Testis (tissue), 3 donors: ENCODE measurements around the gene NOS3. TPM values are rescaled to one million over a fixed set of nuclear protein-coding genes. Genes with fewer than 3 reads are reported as not detected.

Experiments used
- DNase-seq: peaks from one replicate; pipeline ENCODE4 v3.0.0-alpha.2; 2019
- H3K27ac ChIP-seq, 2 donors: fragments of 200-600 bp; sonication (generic); one replicate each; pipeline ENCODE4 v1.5.1; 2019
- H3K27me3 ChIP-seq: fragments of 200-600 bp; sonication (generic); one replicate; pipeline ENCODE4 v1.5.1; 2019
- H3K36me3 ChIP-seq: fragments of 200-600 bp; sonication (generic); one replicate; pipeline ENCODE4 v1.5.1; 2017; ENCODE audit warnings: low read depth; ENCODE audit errors: missing control alignments
- H3K4me1 ChIP-seq: fragments of 200-600 bp; sonication (generic); one replicate; pipeline ENCODE4 v1.5.1; 2019
- H3K4me3 ChIP-seq, 2 donors: fragments of 200-600 bp; sonication (generic); one replicate each; pipeline ENCODE4 v1.5.1; 2017 to 2019
- H3K9me3 ChIP-seq: fragments of 200-600 bp; sonication (generic); one replicate; pipeline ENCODE4 v1.5.1; 2017
- POLR2A ChIP-seq: fragments of 450-650 bp; IDR thresholded peaks from one replicate; pipeline ENCODE4 v1.6.1; 2017; ENCODE audit warnings: antibody characterized with exemption, mild to moderate bottlenecking, moderate library complexity
- WGBS, 2 donors: methylation state at CpG; one replicate each; pipeline ENCODE4 v1.1.5; 2018; 5-methylcytosine and 5-hydroxymethylcytosine counted together
- intact Hi-C: fragments of 100-400 bp; cut with DNase I; formaldehyde crosslinking; loops from one replicate; pipeline ENCODE4 v1.15.1; 2023; ENCODE audit warnings: low total_unique reads
- polyA plus RNA-seq: library from polyadenylated mRNA; stranded (reverse); fragments of 350-450 nt; fragmentation: Illumina TruSeq; extraction: RNeasy Lipid Tissue Mini Kit (QIAGEN cat#74804); gene quantifications from one replicate; pipeline ENCODE4 v1.2.3, GENCODE V29; 2014; ENCODE audit warnings: low read depth, low replicate concordance; ENCODE audit not compliant: insufficient read depth
- total RNA-seq, 2 donors: library from RNA; depleted of rRNA; stranded (reverse); fragments of >200 nt; gene quantifications; one replicate each; pipeline ENCODE4 v1.2.3, GENCODE V29; 2016
- TF ChIP-seq, protein P1 (sequence below), 3 experiments: fragments of 450-650 bp in 2 of 3; fragments of 200-600 bp in 1 of 3; sonication (generic) in 1 of 3; IDR thresholded peaks; one replicate each; pipeline ENCODE4 v1.5.1; 2016 to 2019; ENCODE audit warnings: antibody characterized with exemption in 3 of 3, mild to moderate bottlenecking in 2 of 3, moderate library complexity in 1 of 3

The NOS3 gene
- total and polyA plus RNA-seq, 3 donors from 2014 or later = 19.5 to 36.6 (median 25.0) TPM

DNA sequence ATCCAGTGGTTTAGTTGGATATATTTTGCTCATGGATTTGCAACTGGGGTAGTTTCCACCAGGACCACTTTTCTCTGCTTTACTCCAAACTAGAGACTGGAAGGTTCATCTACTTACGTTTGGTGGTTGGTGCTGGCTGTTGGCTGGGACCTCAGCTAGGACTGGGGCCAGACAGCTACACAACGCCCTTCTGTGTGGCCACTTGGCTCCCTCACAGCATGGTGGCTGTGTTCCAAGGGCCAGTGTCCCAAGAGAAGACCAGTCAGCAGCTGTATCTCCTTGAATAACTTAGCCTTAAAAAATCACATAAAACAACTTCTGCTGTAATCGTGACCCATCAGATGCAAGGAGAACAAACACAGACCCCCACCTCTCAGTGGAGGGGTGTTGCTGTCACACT is 8.5 kb upstream of the NOS3 start:
- no peak overlapping the region for H3K27ac ChIP-seq
- no peaks in the 10 kb centered on the region for H3K27me3 ChIP-seq
- no peak for TF ChIP-seq POLR2A
- TF ChIP-seq, protein P1, sequence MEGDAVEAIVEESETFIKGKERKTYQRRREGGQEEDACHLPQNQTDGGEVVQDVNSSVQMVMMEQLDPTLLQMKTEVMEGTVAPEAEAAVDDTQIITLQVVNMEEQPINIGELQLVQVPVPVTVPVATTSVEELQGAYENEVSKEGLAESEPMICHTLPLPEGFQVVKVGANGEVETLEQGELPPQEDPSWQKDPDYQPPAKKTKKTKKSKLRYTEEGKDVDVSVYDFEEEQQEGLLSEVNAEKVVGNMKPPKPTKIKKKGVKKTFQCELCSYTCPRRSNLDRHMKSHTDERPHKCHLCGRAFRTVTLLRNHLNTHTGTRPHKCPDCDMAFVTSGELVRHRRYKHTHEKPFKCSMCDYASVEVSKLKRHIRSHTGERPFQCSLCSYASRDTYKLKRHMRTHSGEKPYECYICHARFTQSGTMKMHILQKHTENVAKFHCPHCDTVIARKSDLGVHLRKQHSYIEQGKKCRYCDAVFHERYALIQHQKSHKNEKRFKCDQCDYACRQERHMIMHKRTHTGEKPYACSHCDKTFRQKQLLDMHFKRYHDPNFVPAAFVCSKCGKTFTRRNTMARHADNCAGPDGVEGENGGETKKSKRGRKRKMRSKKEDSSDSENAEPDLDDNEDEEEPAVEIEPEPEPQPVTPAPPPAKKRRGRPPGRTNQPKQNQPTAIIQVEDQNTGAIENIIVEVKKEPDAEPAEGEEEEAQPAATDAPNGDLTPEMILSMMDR (IDR thresholded peaks at IDR 0.05) = no peak
- no peaks in the 10 kb centered on the region for H3K36me3 ChIP-seq
- H3K9me3 ChIP-seq = no peaks in the 10 kb centered on the region
- intact Hi-C loops = no loop called here
- H3K4me1 ChIP-seq = peaks cover 12% of the 10 kb centered on the region
- DNase-seq = peak; percentile 52
- WGBS, 2 donors = 13 to 30% methylated on average over 2 to 3 of the region's 3 CpGs
- H3K4me3 ChIP-seq = no peak overlapping the region

DNA sequence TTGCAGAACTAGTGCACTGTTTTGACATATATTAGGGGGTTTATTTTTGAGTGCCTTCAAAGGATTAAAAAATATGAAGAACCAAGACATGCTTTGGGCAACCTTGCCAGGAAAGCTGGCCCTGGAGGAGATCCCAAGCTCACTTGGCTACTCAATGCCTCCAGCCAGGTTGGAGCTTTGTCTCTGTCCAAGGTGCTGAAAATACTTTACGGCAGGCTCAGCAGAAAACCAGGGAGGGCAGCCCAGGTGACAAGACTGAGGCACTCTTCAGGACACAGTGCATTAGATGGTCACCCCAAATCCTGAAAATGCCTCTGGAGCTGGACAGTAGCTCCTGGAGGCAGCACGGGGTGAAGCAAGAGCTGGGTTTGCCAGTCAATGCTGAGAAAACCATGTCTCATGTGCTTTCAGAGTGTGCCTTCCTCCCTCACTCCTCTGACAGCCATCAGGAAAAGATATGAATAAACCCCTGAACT is 6.9 kb upstream of the NOS3 start:
- intact Hi-C loops = no loop called here
- Histone ChIP-seq H3K4me3 (no peak overlapping the region), H3K36me3 (no peaks in the 10 kb centered on the region), H3K4me1 (peaks cover 17% of the 10 kb centered on the region), H3K27ac (no peak overlapping the region), H3K9me3 (no peaks in the 10 kb centered on the region), H3K27me3 (no peaks in the 10 kb centered on the region)
- peak; percentile 62 for DNase-seq
- WGBS, 2 donors = 11 to 33% methylated on average over 2 of the region's 2 CpGs
- TF ChIP-seq, protein P1 (IDR thresholded peaks at IDR 0.05) = no peak
- TF ChIP-seq POLR2A = no peak

DNA sequence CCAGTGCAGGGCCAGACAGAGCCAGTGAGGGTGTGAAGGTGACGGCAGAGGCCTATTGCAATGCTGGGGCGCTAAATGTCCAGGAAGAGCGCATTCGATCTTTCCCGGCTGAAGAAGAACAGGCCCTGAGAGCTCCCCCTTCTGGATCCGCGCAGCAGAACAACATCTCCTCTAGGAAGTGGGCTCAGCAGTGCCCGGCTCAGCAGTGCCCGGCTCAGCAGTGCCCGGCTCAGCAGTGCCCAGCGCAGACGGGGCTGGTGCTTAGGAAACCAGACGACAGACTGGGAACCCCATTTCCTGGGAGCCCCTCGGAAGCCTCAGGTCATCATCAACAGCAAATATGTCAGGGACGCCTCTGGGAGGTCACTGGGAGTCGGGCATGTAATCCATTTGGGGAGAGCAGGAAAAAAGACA is 4.7 kb upstream of the NOS3 start:
- H3K9me3 ChIP-seq = no peaks in the 10 kb centered on the region
- WGBS, 2 donors = 27 to 55% methylated on average over 14 to 16 of the region's 16 CpGs
- no peaks in the 10 kb centered on the region for H3K36me3 ChIP-seq
- no peak for TF ChIP-seq POLR2A
- TF ChIP-seq, protein P1 (IDR thresholded peaks at IDR 0.05) = peak in 2 of 3 experiments; percentile 64 to 66
- intact Hi-C loops = loop anchor here (5.0 kb wide), 1 partner anchor 84 kb away; no protein-coding TSS in a partner anchor
- peaks cover 17% of the 10 kb centered on the region for H3K4me1 ChIP-seq
- H3K4me3 ChIP-seq = no peak overlapping the region
- H3K27me3 ChIP-seq = no peaks in the 10 kb centered on the region
- peak; percentile 85 for DNase-seq
- H3K27ac ChIP-seq = no peak overlapping the region

DNA sequence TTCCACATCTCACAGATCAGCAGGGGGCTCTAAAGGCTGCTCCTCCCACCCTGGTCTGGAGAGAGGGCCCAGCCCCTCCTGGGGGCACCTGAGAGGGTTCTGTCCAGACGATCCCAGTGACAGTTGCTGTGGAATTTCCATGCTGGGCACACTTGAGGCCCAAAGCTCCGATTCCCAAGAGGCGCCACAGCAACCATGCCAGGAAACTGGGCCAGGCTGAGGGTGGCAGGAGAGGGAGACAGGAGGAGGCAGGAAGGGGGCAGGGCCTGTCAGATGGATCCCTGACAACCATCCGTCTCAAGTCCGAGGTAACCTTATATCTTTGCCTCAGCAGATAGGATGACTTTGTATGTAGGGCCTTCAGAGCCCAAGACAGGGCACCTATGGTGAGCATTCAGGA is 4.3 kb upstream of the NOS3 start:
- intact Hi-C loops = loop anchor here (5.0 kb wide), 1 partner anchor 84 kb away; no protein-coding TSS in a partner anchor

More for the DNA sequence above, 4.3 kb upstream of the NOS3 start:
- TF ChIP-seq POLR2A = no peak
- TF ChIP-seq, protein P1 (IDR thresholded peaks at IDR 0.05) = no peak
- Histone ChIP-seq H3K36me3 (no peaks in the 10 kb centered on the region), H3K4me1 (peaks cover 17% of the 10 kb centered on the region), H3K27ac (no peak overlapping the region), H3K9me3 (no peaks in the 10 kb centered on the region), H3K27me3 (no peaks in the 10 kb centered on the region), H3K4me3 (no peak overlapping the region)
- no peak for DNase-seq
- WGBS, 2 donors = 83 to 89% methylated on average over 3 to 5 of the region's 5 CpGs
